ENCODE measurements around the gene C5orf24. TPM values are rescaled to one million over a fixed set of nuclear protein-coding genes. Genes with fewer than 3 reads are reported as not detected.

The C5orf24 gene
- total RNA-seq, 1 experiment from 2014 or later, result 22.5 TPM

- DNase-seq, result no peak
- no peaks in the 10 kb centered on the region for H3K79me1 ChIP-seq (ENCODE audit: insufficient read depth, low read depth, low read length, poor library complexity, severe bottlenecking)
- H4K8ac ChIP-seq (replicated peaks; ENCODE audit: insufficient read length, low read depth, low read length), result no peak overlapping the region
- no peaks in the 10 kb centered on the region for H3K9me3 ChIP-seq (ENCODE audit: control insufficient read depth, low read depth, low read length)
- WGBS (ENCODE audit: extremely low coverage, insufficient read length, low lambda C conversion rate), result no CpG with 5 or more reads among the region's 2 CpGs
- no peak overlapping the region for H3K4me2 ChIP-seq (ENCODE audit: insufficient read depth, insufficient read length, low read length)
- H3K4me1 ChIP-seq (ENCODE audit: insufficient read depth, low read length), result no peaks in the 10 kb centered on the region
- H4K5ac ChIP-seq (ENCODE audit: insufficient read length, low read depth, low read length), result no peak overlapping the region
- no peak overlapping the region for H3T11ph ChIP-seq (ENCODE audit: low read length)
- H3K23me2 ChIP-seq (ENCODE audit: insufficient read length, low read depth, low read length, poor library complexity, severe bottlenecking), result no peaks in the 10 kb centered on the region
- Mint-ChIP-seq H3K4me1 (no peaks in the 10 kb centered on the region), H3K27me3 (ENCODE audit: low read depth) (no peaks in the 10 kb centered on the region), H3K9me3 (no peaks in the 10 kb centered on the region), H3K36me3 (ENCODE audit: insufficient read depth in 1 of 3, low read depth in 3 of 3) (peaks cover 0 to 6% (median 1%) of the 10 kb centered on the region in 3 experiments; a peak in 3 of 7 replicates), H3K4me3 (no peak overlapping the region), H3K27ac (no peak overlapping the region)
- H2AK5ac ChIP-seq (ENCODE audit: insufficient read length, low read length), result no peak overlapping the region
- H3K27me3 ChIP-seq (ENCODE audit: insufficient read depth, low read length), result no peaks in the 10 kb centered on the region
- no peak overlapping the region for H2AFZ ChIP-seq (ENCODE audit: low read length)
- TF ChIP-seq CTCF (conservative IDR thresholded peaks at IDR 0.05), result no peak
- no peak overlapping the region for H3K27ac ChIP-seq (ENCODE audit: insufficient read length, low read depth, low read length)
- no peak overlapping the region for H3K23ac ChIP-seq (ENCODE audit: insufficient read length, low read depth, low read length)
- no peak overlapping the region for H4K91ac ChIP-seq (ENCODE audit: insufficient read length, low read depth, low read length)
- H3K9ac ChIP-seq (ENCODE audit: extremely low read depth, insufficient read length, low read length), result no peak overlapping the region
- H2BK15ac ChIP-seq (ENCODE audit: low read depth, low read length), result no peak overlapping the region
- H2BK20ac ChIP-seq (ENCODE audit: low read depth, low read length, poor library complexity, severe bottlenecking), result no peak overlapping the region
- H3K14ac ChIP-seq (ENCODE audit: insufficient read depth, low read length), result no peak overlapping the region
- no peak overlapping the region for H3K4ac ChIP-seq (ENCODE audit: low read depth, low read length)
- no peak overlapping the region for H3K56ac ChIP-seq (ENCODE audit: insufficient read length, low read depth, low read length)
- no peak overlapping the region for H2BK12ac ChIP-seq (ENCODE audit: insufficient read length, low read depth, low read length)
- no peak overlapping the region for H2BK5ac ChIP-seq (ENCODE audit: insufficient read length, low read length)
- no peak overlapping the region for H3K18ac ChIP-seq (ENCODE audit: insufficient read length, low read depth, low read length)
- H4K20me1 ChIP-seq (ENCODE audit: control insufficient read depth, insufficient read depth, insufficient read length), result no peaks in the 10 kb centered on the region
- no peak overlapping the region for H2BK120ac ChIP-seq (ENCODE audit: low read depth, low read length, poor library complexity, severe bottlenecking)
- no peaks in the 10 kb centered on the region for H3K79me2 ChIP-seq (ENCODE audit: insufficient read depth, low read length)
Measured at GRCh38 chr5:134864707-134865106, 18.9 kb downstream of the C5orf24 start.

Data from H9 (cell line).